Keratinocyte (primary cell): ENCODE results near the gene FHAD1.

Experiments
- EZH2 ChIP-seq: IDR thresholded peaks from one replicate; pipeline ENCODE4 v1.6.1; 2012; ENCODE audit warnings: inconsistent platforms, mild to moderate bottlenecking, low read length, moderate library complexity
- TF ChIP-seq, protein P1 (sequence below), 3 experiments: IDR thresholded peaks in 1 of 3; conservative IDR thresholded peaks in 1 of 3; optimal IDR thresholded peaks in 1 of 3; 2 replicates in 2 of 3; 3 replicates in 1 of 3; pipeline versions ENCODE3 to v1.5.1; 2011; ENCODE audit warnings: low read length in 3 of 3, mild to moderate bottlenecking in 3 of 3, moderate library complexity in 2 of 3, control low read depth in 1 of 3, inconsistent platforms in 1 of 3; ENCODE audit not compliant: insufficient read depth in 2 of 3; ENCODE audit errors: extremely low read depth in 1 of 3

DNA sequence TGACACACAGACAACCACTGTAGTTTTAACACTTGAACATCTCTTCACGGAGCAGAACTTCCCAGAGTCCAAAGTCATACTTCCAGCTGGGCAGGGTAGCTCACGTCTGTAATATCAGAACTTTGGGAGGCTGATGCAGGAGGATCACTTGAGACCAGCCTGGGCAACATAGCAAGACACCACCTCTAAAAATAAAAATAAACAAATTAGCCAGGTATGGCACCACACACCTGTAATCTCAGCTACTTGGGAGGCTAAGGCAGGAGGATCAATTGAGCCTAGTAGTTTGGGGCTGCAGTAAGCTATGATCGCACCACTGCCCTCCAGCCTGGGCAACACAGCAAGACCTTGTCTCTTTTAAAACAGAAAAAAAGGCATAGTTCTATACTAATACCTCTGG, 138.4 kb downstream of the FHAD1 start:
- TF ChIP-seq, protein P1, sequence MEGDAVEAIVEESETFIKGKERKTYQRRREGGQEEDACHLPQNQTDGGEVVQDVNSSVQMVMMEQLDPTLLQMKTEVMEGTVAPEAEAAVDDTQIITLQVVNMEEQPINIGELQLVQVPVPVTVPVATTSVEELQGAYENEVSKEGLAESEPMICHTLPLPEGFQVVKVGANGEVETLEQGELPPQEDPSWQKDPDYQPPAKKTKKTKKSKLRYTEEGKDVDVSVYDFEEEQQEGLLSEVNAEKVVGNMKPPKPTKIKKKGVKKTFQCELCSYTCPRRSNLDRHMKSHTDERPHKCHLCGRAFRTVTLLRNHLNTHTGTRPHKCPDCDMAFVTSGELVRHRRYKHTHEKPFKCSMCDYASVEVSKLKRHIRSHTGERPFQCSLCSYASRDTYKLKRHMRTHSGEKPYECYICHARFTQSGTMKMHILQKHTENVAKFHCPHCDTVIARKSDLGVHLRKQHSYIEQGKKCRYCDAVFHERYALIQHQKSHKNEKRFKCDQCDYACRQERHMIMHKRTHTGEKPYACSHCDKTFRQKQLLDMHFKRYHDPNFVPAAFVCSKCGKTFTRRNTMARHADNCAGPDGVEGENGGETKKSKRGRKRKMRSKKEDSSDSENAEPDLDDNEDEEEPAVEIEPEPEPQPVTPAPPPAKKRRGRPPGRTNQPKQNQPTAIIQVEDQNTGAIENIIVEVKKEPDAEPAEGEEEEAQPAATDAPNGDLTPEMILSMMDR (optimal IDR thresholded peaks at IDR 0.05 in 1 of 3, IDR thresholded peaks at IDR 0.05 in 1 of 3, conservative IDR thresholded peaks at IDR 0.05 in 1 of 3; ENCODE audit: extremely low read depth in 1 of 3, insufficient read depth in 2 of 3, low read length in 3 of 3): no peak
- TF ChIP-seq EZH2: no peak
